ENCODE data around the gene STAT6.
A peak's percentile ranks its signal among the peaks of the same experiment; 100 is the strongest.

Gene STAT6

DNA sequence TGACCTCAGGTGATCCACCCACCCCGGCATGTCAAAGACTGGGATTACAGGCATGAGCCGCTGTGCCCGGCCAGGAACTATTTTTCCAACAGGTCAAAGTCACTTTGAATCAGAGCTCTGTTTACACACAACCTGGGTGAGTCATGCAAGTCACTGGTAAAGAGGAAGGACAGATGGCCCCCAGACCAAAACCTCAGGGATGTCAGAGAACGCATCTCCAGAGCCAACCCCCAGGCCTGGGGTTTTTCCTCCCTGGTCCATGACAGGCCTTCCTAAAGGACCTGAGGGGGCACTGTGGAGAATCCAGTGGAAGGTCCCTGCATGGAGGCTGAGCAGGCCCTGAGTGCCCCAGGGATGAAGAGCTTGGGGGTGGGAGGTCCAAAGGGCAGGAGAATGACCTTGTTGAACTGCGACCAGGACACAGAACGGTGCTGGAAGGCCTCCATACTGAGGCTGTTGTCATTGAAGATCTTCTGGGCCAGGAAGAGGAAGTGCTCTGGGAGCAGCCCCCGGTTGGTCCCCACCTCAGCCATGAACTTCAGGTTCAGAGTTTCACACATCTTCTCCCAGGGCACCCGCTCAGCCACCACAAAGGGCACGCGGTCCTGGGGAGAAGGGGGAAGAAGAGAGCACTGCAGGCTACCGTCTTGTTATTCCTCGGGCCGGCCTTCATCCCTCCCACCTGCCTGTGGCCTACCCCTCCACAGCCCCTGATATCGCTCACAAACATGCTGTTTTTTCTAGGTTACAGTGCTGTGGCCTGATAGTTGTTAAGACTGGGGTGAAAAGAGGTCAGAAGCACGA is 9.1 kb downstream of the STAT6 start:
- DNase-seq (ENCODE audit: low read depth) = no peak

DNA sequence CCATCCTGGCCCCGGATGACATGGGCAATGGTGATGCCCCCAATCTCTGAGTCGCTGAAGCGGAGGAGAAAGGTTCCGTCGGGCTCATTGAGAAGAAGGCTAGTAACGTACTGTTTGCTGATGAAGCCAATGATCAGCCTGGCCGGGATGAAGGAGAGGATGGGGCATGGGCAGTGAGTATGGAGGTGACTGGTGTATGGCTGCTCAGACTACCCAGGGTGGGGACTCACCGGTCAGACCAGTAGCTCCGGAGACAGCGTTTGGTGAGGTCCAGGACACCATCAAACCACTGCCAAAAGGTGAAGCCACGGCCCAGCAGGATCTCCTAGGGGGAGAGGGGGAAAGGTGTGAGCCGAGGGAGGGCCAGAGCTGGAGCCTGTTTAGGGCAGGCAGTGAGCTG is 11.4 kb downstream of the STAT6 start:
- no peak for DNase-seq (ENCODE audit: low read depth)

DNA sequence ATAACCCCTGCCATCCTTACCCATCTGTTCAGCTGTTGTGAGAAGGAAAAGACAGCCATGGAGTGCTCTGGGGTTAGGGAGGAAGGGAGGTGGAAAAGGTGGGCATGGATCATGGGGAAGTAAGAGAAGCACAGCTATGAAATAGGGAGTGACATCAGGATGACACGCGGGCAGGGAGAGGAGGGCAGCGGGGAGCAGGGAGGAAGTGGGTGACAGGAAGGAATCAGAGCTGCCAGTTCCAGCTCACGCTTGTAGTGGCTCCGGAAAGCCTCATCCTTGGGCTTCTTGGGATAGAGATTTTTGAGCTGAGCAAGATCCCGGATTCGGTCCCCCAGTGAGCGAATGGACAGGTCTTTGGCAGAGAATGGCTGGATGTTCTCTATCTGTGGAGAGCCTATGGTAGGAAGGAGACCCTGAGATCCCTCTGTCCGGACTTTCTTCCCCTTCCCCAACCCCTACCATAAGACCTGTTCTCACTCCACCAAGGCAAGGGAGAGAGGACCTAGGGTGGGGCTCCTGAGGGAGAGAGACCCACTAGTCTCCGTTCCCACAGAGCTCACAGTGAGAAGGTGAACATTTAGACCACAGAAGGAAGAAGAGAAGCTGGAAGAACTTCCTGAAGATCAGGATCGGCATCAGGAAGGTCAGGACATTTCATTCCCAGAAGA is 12.0 kb downstream of the STAT6 start:
- no peak for DNase-seq (ENCODE audit: low read depth)

DNA sequence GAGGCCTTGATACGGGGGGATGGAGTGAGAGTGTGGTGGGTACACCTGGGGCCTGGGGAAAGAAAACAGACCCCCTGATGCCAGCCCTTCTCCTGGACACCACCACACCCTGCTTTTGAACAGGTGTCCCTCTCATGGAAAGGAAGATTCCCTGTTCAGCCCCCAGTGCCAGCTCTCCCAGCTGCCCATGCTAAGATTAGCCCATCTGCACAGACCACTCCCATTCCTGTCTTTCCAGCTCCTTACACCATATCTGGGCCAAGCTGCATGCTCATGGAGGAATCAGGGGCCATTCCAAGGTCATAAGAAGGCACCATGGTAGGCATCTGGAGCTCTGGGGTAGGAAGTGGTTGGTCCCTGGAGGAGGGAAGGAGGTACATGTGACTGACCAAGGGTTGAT is 12.6 kb downstream of the STAT6 start:
- DNase-seq (ENCODE audit: low read depth) = no peak

DNA sequence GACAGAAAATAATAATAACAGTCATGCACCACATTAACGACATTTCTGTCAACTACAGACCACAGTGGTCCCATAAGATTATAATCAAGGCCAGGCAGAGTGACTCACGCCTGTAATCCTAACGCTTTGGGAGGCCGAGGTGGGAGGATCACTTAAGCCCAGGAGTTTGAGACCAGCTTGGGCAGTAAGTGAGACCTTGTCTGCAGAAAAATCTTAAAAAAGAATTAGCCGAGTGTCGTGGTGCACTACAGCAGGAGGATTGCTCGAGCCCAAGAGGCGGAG is 13.7 kb downstream of the STAT6 start:
- DNase-seq (ENCODE audit: low read depth) = no peak

DNA sequence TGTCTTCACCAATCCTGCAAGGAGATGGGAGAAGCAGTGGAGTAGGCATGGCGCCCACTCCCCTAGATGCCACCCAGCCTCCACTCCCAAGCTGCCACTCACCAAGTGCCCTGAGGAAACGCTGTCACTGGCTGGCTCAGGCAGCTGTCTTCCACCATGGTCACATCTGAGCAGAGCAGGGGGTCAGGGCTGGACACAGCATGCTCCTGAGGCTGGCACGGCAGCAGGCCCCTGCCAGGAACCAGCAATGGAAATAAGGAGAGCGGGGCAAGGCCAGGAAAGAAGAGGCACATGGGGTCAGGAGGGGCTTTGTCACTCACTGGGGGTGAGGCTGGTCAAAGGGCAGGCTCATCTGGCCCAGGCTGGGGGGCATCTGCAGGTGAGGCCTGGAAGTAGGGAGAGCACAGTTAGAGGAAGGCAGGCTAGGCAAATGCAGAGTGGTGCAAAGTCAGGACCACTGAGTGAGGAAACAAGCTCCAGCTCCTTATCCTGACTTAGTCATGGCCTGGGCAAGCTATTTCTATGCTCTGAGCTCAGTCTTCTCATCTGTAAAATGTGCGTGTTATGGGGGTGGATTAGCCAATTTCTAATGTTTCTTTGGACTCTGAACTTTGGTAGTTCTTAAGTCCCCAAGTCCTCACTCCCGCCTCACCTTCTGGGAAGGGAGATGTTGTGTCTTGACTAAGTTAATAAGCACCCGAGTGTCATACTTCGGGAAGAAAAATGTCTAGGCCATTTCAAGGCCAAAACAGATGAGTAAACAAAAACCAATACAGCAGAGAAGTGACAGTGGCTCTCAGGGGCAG is 14.2 kb downstream of the STAT6 start:
- no peak for DNase-seq (ENCODE audit: low read depth)

DNA sequence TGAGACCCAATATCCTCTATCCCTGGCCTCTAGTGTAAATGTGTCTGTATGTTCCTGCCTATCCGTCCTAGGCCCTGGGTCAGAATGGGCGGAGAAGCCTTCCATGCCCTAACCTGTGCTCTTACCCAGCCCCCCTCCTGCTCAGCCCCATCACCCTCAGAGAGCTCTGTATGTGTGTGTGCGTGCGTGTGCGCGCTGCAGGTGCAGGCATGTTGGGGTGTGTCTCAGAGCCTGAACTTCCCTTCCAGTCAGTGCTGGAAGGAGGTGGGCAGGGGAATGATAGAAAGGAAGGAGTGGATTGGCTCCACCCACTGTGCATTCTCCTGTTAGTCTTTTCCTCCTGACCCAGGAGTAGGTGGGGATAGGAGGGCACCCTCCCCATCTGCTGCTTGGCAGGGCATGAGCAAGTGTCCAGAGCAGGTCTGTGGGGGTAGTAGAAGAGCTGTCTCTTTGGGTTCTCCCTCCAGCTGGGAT is 15.0 kb downstream of the STAT6 start:
- no peak for DNase-seq (ENCODE audit: low read depth)

DNA sequence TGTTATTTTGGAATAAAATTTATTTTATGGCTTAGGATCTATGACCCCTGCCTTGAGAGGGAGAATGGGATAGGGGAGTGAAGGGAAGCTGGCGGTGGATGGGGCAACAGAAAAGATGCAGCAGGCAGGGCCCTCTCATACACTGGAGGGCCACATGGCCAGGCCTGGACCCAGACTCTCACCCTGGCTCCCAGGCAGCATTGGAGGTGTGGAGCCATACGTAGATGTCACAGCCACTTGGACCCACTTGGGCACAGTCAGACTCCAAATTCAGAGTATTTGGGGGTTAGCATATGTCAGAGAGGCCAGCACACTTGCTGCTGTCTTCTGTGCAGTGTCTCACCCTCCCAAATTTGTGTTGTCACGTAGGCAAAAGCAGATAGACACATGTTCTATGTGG is 15.7 kb downstream of the STAT6 start:
- no peak for DNase-seq (ENCODE audit: low read depth)

DNA sequence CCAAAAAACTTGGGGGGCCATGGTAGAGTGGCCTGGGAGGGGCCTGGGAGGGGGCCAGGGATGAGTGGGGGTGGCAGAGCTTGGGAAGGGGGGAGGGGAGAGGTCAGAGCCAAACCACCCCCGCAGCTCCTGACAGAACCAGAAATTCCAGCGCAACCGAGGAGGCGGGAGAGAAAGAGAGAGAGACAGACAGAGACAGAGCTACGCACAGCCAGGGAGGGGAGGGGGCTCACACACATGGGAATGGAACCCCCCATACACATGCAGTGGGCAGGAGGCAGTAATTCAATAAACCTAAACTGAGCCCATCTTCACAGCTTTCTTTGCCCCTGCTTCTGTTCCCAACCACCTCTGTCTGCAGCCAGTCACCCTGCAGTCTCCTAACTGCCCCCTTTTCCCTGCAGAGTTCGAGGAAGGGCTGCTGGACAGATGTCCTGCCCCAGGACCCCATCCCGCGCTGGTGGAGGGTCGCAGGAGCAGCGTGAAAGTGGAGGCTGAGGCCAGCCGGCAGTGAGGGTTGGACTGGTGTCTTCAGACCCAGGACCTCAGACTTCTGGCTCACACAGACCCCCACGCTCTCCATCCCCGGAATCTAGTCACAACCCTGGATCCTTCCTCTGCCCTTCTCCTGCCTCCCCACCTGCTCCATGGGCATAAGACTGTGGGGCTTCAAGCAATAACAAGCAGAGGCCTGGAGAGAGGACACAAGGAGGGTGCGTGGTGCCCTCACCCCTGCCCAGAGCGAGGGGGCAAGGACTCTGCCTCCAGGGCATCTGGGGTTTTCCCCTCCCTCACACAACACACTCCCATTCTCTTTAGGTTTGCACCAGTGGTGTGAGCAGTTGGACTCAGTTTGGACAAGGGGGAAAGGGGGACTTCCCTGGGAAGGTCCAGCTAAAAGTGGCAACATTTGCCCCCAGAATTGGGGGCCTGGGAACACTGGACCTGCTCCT is 16.7 kb downstream of the STAT6 start:
- no peak for DNase-seq (ENCODE audit: low read depth)

DNA sequence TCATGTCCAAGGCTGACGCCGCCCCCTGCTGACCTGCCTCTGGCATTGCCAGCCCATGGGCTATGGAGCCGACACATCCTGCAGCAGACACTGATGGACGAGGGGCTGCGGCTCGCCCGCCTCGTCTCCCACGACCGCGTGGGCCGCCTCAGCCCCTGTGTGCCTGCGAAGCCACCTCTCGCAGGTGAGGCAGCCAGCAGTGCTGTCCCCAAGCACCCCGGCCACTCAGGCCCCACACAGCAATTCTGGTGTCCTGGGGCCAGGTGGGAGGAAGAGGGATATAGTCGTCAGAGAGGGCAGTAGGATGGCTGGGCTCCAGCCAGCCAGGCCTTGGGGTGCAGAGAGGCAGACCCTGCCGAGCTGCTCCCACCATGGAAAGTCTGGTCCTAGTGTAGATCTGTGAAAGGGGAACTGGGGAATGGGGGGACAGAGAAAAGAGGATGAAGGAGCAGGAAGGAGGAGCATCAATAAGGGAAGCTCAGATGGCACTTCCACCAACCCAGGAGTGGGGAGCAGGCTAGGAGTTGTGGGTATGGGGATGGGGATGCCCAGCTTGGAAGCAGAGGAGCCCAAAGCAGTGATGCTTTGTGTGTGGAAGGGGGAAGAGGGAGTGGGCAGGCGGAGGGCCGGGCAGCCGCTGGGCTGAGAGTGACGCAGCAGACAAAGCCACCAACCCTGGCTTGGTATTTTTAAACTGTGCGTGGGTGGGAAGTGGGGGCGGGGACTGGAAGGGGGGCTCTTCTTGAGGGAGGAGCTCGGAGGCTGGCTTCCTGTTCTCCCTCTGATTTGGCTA is 17.6 kb downstream of the STAT6 start:
- DNase-seq (ENCODE audit: low read depth) = peak; percentile 65

DNA sequence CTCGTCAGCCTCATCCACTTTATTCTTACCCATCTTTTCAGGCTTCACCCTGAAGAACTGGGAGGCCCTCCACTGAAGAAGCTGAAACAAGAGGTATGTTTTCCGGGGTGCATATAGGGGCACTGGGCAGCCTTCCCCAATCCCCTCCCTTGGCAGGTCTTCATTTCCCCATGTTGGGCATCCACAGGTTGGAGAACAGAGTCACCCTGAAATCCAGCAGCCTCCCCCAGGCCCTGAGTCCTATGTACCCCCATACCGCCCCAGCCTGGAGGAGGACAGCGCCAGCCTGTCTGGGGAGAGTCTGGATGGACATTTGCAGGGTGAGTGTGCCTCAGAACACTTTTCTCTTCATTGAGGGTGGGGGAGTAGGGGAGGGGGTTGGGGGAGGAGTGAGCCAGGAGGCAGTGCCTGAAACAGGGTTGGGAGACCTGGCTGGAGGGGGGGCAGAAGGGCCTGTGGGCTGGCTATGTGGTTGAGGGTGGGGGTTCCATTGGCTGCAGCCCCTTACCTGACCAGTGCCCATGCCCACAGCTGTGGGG is 18.2 kb downstream of the STAT6 start:
- DNase-seq (ENCODE audit: low read depth) = no peak

DNA sequence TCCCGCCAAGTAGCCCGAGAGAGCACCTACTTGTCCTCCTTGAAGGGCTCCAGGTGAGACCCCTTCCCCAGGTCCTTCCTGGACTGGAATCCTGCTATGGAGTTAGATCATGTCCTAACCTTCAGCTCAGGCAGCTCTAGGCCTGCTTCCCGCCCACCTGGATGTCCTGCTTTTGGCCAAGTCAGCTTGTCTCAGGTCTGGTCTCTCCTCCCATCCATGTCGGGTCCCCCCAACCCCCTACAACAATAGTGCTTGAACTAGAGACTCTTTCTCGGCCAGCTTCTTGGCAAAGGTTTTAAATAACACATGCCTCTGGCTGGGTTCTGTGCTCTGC is 18.7 kb downstream of the STAT6 start:
- DNase-seq (ENCODE audit: low read depth) = no peak

DNA sequence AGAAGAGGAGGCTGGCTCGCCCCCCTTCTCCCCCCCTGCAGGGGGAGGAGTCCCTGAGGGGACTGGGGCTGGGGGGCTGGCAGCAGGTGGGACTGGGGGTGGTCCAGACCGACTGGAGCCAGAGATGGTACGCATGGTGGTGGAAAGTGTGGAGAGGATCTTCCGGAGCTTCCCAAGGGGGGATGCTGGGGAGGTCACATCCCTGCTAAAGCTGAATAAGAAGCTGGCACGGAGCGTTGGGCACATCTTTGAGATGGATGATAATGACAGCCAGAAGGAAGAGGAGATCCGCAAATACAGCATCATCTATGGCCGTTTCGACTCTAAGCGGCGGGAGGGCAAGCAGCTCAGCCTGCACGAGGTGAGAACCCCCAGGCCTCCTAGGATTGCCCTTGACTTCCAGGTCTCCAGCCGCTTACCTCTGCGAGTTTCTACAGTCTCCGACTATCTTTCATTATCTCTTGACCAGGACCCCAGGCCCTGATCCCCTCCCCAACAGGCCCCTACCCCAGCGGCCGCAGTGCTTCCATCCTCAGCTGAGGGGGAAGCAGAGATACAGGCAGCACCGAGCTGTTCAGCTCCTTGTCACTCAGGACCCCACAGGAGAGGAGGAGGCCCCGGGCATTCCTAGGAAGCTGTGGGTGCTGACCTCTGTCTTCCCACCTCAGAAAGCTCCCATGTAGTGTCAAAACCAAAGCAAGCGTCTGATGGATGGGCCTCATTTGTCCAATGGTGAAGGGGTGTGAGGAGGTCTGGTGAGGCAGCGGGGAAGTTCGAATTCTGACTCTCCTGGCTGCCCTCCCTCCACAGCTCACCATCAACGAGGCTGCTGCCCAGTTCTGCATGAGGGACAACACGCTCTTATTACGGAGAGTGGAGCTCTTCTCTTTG is 19.3 kb downstream of the STAT6 start:
- no peak for DNase-seq (ENCODE audit: low read depth)

DNA sequence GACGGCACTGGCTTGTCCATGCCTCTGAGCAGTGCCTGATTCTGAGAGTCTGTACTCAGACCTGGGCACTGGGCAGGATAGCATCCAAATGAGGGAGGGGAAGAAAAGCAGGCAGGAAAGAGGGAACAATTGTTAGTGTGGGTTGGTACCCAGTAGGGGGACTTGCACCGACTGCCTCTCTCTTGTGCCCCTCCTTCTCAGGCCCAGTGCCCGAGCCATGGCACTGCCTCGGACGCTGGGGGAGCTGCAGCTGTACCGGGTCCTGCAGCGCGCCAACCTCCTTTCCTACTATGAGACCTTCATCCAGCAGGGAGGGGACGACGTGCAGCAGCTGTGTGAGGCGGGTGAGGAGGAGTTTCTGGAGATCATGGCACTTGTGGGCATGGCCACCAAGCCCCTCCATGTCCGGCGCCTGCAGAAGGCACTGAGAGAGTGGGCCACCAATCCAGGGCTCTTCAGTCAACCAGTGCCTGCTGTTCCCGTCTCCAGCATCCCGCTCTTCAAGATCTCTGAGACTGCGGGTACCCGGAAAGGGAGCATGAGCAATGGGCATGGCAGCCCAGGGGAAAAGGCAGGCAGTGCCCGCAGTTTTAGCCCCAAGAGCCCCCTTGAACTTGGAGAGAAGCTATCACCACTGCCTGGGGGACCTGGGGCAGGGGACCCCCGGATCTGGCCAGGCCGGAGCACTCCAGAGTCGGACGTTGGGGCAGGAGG is 20.1 kb downstream of the STAT6 start:
- no peak for DNase-seq (ENCODE audit: low read depth)

DNA sequence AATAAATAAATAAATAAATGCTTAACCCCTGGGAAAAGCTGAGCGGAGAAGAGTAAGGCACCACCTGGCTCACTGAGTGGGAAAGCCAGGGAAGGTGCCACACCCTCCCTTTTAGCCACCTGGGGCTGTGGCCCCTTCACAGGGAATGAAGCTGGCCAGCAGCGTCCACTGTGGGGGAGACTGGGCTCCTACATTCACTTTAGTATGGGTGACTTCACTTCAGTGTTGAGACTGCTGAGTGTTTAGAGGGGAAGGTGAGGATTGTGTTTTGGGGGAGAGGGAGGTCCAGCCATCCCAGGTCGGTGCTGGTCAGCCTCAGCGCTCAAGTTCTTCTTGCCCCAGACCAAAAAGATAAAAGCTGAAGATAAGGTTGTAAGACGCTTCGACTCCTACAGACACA is 20.7 kb downstream of the STAT6 start:
- DNase-seq (ENCODE audit: low read depth) = no peak

DNA sequence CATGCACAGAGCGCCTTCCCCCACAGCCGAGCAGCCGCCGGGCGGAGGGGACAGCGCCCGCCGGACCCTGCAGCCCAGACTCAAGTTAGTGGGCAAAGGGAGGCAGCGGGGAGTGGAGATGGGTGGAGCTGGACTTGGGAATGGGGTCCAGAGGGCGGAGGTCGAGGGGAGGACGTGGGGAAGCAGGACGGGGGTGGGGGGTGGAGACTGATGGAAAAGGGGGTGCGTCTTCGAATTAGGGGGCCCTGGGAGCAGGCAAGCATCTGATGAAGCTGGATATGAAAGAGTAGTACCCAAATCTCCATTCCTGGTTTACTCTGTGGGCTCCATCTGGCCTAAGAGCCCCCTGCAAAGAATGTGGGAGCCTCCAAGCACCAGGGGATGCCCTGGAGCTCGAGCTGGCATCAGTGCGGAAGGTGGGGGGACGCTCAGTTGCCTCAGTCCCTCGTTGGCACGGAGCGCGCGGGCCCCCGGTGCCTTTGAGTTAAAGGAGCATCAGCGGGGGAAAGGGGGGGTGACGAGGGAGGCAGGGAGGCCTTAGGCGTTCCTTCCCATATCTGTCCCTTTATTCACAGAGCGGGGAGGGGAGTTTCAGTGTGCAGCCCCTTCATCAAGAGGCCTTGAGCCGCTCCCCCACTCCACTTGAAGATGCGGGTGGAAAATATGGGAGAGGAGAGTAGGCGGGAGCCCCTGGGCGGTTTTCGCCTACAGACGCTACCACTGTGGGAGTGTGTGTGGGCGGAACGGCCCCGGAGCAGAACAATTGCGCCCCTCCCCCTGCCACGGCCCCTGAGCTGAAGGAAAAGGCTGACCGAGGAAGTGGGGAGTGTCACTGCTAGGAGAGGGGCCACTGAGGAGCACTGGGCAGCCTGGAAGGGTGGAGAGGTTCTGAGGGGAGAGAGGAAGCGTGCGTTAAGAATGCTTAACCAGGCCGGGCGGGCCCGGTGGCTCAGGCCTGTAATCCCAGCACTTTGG is 21.6 kb downstream of the STAT6 start:
- no peak for DNase-seq (ENCODE audit: low read depth)

DNA sequence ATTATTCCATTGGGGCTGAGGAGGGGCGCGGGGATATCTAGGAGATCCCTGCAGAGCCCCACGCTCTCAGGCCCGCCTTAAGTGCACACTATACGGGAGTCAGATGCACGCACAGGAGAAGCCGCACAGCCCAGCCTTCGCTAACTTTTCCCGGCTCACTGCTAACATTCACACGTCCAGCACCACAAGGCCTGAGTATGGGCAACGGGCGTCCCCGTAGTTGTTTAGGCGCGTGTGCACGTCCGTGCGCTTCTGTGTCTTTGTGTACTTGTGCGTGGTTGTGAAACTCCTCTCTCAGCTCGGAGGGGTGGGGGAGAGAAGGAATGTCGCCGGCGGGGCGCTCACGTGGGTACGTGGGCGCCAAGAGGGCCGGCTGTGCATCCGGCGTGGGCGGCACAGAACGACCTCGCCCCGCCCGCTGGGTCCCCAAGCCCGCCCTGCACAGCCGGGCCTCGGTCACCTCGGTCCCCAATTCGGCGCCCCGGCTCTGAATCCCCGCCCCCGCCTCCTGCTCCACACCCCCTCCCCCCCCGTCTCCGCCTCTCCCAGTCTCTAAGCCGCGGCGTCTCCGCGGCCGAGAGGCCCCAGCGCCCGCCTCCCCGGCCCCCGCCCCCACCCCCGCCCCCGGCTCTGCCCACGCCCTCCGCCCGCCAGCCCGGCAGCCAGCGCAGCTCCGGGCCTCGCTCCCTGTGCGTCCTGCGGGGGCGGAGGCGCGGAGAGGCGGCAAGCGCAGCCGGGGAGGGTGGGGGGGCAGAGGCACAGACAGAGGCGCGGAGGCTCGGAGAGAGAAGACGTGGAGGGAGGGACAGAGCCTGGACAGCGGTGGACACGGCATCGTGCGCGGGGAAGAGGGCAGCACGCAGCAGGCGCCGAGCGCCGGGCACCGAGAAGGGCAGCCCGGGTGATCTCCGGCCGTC is 22.6 kb downstream of the STAT6 start, which contains the start of gene NAB2:
Gene NAB2 (plus strand): TSS at position 761 of the 917 bp plus-strand sequence. CDS start 158 bp downstream, outside the sequence.
- peak; percentile 82 for DNase-seq (ENCODE audit: low read depth)
